K562 (cell line): ENCODE data around the gene CLIC1. TPM values are rescaled to one million over a fixed set of nuclear protein-coding genes. Genes with fewer than 3 reads are reported as not detected.

Experiments
- CBFA2T3 ChIP-seq: fragments of 450-650 bp; IDR thresholded peaks from 2 replicates; pipeline ENCODE4 v1.6.1; 2017
- ETV1 ChIP-seq: fragments of 450-650 bp; conservative IDR thresholded peaks from 2 replicates; pipeline ENCODE4 v1.6.1; 2016; ENCODE audit warnings: missing genetic modification characterization, control low read depth, low read depth, missing compliant biosample characterization
- GABPB2 ChIP-seq: fragments of 250-450 bp; sonication (Bioruptor Pico); conservative IDR thresholded peaks from 2 replicates; pipeline ENCODE4 v1.5.1; 2021; ENCODE audit warnings: mild to moderate bottlenecking
- MCM7 ChIP-seq, 2 experiments: fragments of 450-650 bp; IDR thresholded peaks; 2 replicates each; pipeline ENCODE4 v1.6.1; 2016 to 2018
- MYBL2 ChIP-seq, 2 experiments: fragments of 450-650 bp in 1 of 2; sonication (generic) in 1 of 2; formaldehyde crosslinking in 1 of 2; IDR thresholded peaks; 2 replicates each; pipeline versions ENCODE4 v1.6.1 to v1.8.1; 2017 to 2022; ENCODE audit warnings: borderline replicate concordance in 1 of 2, inconsistent platforms in 1 of 2, low read depth in 1 of 2, mild to moderate bottlenecking in 1 of 2, missing genetic modification reagents in 1 of 2, moderate library complexity in 1 of 2
- MYC ChIP-seq, 2 experiments: fragments of 250-450 bp in 1 of 2; sonication (Bioruptor Pico) in 1 of 2; IDR thresholded peaks; 2 replicates each; pipeline versions ENCODE4 v1.5.1 to v1.6.1; 2012 to 2021; ENCODE audit warnings: low read depth in 2 of 2, borderline replicate concordance in 1 of 2, improper control_type of control experiment in 1 of 2, low read length in 1 of 2, mild to moderate bottlenecking in 1 of 2, moderate library complexity in 1 of 2
- TCF3 ChIP-seq: sonication (generic); formaldehyde crosslinking; IDR thresholded peaks from 2 replicates; pipeline ENCODE4 v1.4.0; 2020; ENCODE audit warnings: mild to moderate bottlenecking, missing genetic modification reagents
- ZBTB40 ChIP-seq, 2 experiments: fragments of 450-650 bp in 1 of 2; sonication (generic) in 1 of 2; formaldehyde crosslinking in 1 of 2; IDR thresholded peaks; 2 replicates each; pipeline versions ENCODE4 v1.7.1 to v1.9.0; 2016 to 2022; ENCODE audit warnings: inconsistent platforms in 1 of 2, mild to moderate bottlenecking in 1 of 2, missing genetic modification reagents in 1 of 2
- ZNF592 ChIP-seq: fragments of 450-650 bp; IDR thresholded peaks from 2 replicates; pipeline ENCODE4 v1.6.1; 2017; ENCODE audit warnings: antibody characterized with exemption, mild to moderate bottlenecking
- polyA plus RNA-seq, 8 experiments: library from polyadenylated mRNA; depleted of rRNA in 4 of 8; stranded (reverse) in 5 of 8; unstranded in 3 of 8; fragments of >200 nt; fragmentation: Nextera tagmentation in 2 of 8; fragmentation: Illumina TruSeq in 1 of 8; extraction: Ambion mirVana in 2 of 8; extraction: Trizol in 1 of 8; gene quantifications; 2 replicates each; pipeline versions ENCODE4 v1.2.1 to v1.2.3, GENCODE V29; 2011 to 2014; ENCODE audit warnings: inconsistent platforms in 1 of 8, missing spikeins in 1 of 8
- total RNA-seq, 7 experiments: library from RNA; depleted of rRNA in 6 of 7; stranded (reverse); fragments of >200 nt in 6 of 7; fragmentation: Illumina TruSeq in 2 of 7; extraction: Trizol in 2 of 7; gene quantifications; 2 replicates each; pipeline versions ENCODE4 v1.2.1 to v1.2.3, GENCODE V29; 2011 to 2021; ENCODE audit warnings: low replicate concordance in 1 of 7

The CLIC1 gene
- total and polyA plus RNA-seq, 9 of the 15 experiments (the other 6 are each of a cell fraction or from before 2014, with no cell fraction given): 1,267 to 2,419 (median 1,808) TPM

- no peak for TF ChIP-seq MYBL2 (IDR thresholded peaks at IDR 0.05; ENCODE audit: low read depth)
- TF ChIP-seq MYBL2 (CRISPR knock-in tag; IDR thresholded peaks at IDR 0.05; ENCODE audit: borderline replicate concordance): no peak
- TF ChIP-seq CBFA2T3: peak; percentile 68
- no peak for TF ChIP-seq MCM7 (IDR thresholded peaks at IDR 0.05)
- no peak for TF ChIP-seq ZBTB40 (IDR thresholded peaks at IDR 0.05)
- 0 out of 2 replicates have a peak, but pooled peaks have one; percentile 26 for TF ChIP-seq ZBTB40 (CRISPR knock-in tag; IDR thresholded peaks at IDR 0.05)
- peak; percentile 52; the same call in 1 of the 2 replicates for TF ChIP-seq TCF3 (CRISPR knock-in tag)
- TF ChIP-seq MYC (IDR thresholded peaks at IDR 0.05; ENCODE audit: low read depth, low read length): no peak
- 0 out of 2 replicates have a peak, but pooled peaks have one; percentile 20 for TF ChIP-seq MYC (CRISPR knock-in tag; IDR thresholded peaks at IDR 0.05; ENCODE audit: borderline replicate concordance, low read depth)
- no peak for TF ChIP-seq GABPB2 (CRISPR knock-in tag)
- TF ChIP-seq ETV1 (tag): peak; percentile 36; the same call in 1 of the 2 replicates
- TF ChIP-seq ZNF592: 0 out of 2 replicates have a peak, but pooled peaks have one; percentile 39
These were observed 25.1 kb downstream of the CLIC1 start (continued) for GRCh38 chr6:31711233-31711632.
